ENCODE results near the gene HNRNPUL1. TPM values are rescaled to one million over a fixed set of nuclear protein-coding genes. Genes with fewer than 3 reads are reported as not detected.

Gene HNRNPUL1
- total and polyA plus RNA-seq, 3 donors from 2014 or later = 192 to 230 (median 197) TPM

Small RNAs within 50 kb of the gene (small RNA-seq; reads per million reads assigned to genes)
- gene RN7SL34P = 0 reads per million in 2 donors

Other genes starting within 250 kb of the HNRNPUL1 start
- gene CYP2A13, start 175.9 kb upstream of the HNRNPUL1 start, total RNA-seq = under 1 TPM; 0.31 to 0.39 TPM
- gene CYP2A13, start 175.9 kb upstream of the HNRNPUL1 start, polyA plus RNA-seq (ENCODE audit: insufficient read depth, low read depth, low replicate concordance) = 0.18 TPM
- gene CYP2F1, start 149.9 kb upstream of the HNRNPUL1 start, total RNA-seq = 1 to 10 TPM; 1.7 to 2.5 TPM
- 4.1 TPM for gene CYP2F1, start 149.9 kb upstream of the HNRNPUL1 start, polyA plus RNA-seq (ENCODE audit: insufficient read depth, low read depth, low replicate concordance)
- 1 to 10 TPM; 1.4 to 2.0 TPM for gene CYP2S1, start 71.2 kb upstream of the HNRNPUL1 start, total RNA-seq
- 1.6 TPM for gene CYP2S1, start 71.2 kb upstream of the HNRNPUL1 start, polyA plus RNA-seq (ENCODE audit: insufficient read depth, low read depth, low replicate concordance)
- 100 to 1,000 TPM in 1 of 2 donors, 10 to 100 TPM in 1; 98.2 to 150 TPM for gene AXL, start 45.1 kb upstream of the HNRNPUL1 start, total RNA-seq
- gene AXL, start 45.1 kb upstream of the HNRNPUL1 start, polyA plus RNA-seq (ENCODE audit: insufficient read depth, low read depth, low replicate concordance) = 56.0 TPM
- 10 to 100 TPM; 36.2 to 40.2 TPM for gene CCDC97, start 45.8 kb downstream of the HNRNPUL1 start, total RNA-seq
- gene CCDC97, start 45.8 kb downstream of the HNRNPUL1 start, polyA plus RNA-seq (ENCODE audit: insufficient read depth, low read depth, low replicate concordance) = 57.8 TPM
- gene TGFB1, start 89.5 kb downstream of the HNRNPUL1 start, total RNA-seq = 10 to 100 TPM; 12.7 to 17.0 TPM
- 19.8 TPM for gene TGFB1, start 89.5 kb downstream of the HNRNPUL1 start, polyA plus RNA-seq (ENCODE audit: insufficient read depth, low read depth, low replicate concordance)
- gene B9D2, start 99.8 kb downstream of the HNRNPUL1 start, total RNA-seq = 10 to 100 TPM in 1 of 2 donors, 1 to 10 TPM in 1; 6.7 to 13.5 TPM
- gene B9D2, start 99.8 kb downstream of the HNRNPUL1 start, polyA plus RNA-seq (ENCODE audit: insufficient read depth, low read depth, low replicate concordance) = 14.6 TPM
- gene TMEM91, start 112.2 kb downstream of the HNRNPUL1 start, total RNA-seq = 10 to 100 TPM; 17.0 to 32.9 TPM
- gene TMEM91, start 112.2 kb downstream of the HNRNPUL1 start, polyA plus RNA-seq (ENCODE audit: insufficient read depth, low read depth, low replicate concordance) = 33.2 TPM
- 10 to 100 TPM; 19.1 to 23.8 TPM for gene EXOSC5, start 133.0 kb downstream of the HNRNPUL1 start, total RNA-seq
- gene EXOSC5, start 133.0 kb downstream of the HNRNPUL1 start, polyA plus RNA-seq (ENCODE audit: insufficient read depth, low read depth, low replicate concordance) = 28.0 TPM
- gene BCKDHA, start 133.4 kb downstream of the HNRNPUL1 start, total RNA-seq = 10 to 100 TPM; 80.8 to 81.3 TPM
- gene BCKDHA, start 133.4 kb downstream of the HNRNPUL1 start, polyA plus RNA-seq (ENCODE audit: insufficient read depth, low read depth, low replicate concordance) = 53.1 TPM
- 1 to 10 TPM; 1.0 to 1.2 TPM for gene B3GNT8, start 163.0 kb downstream of the HNRNPUL1 start, total RNA-seq
- gene B3GNT8, start 163.0 kb downstream of the HNRNPUL1 start, polyA plus RNA-seq (ENCODE audit: insufficient read depth, low read depth, low replicate concordance) = 1.3 TPM
- gene DMAC2, start 175.5 kb downstream of the HNRNPUL1 start, total RNA-seq = 10 to 100 TPM; 26.7 to 35.8 TPM
- gene DMAC2, start 175.5 kb downstream of the HNRNPUL1 start, polyA plus RNA-seq (ENCODE audit: insufficient read depth, low read depth, low replicate concordance) = 24.6 TPM
- gene ERICH4, start 178.8 kb downstream of the HNRNPUL1 start, total RNA-seq = 1 to 10 TPM in 1 of 2 donors, not detected in 1; 1.8 TPM
- gene ERICH4, start 178.8 kb downstream of the HNRNPUL1 start, polyA plus RNA-seq (ENCODE audit: insufficient read depth, low read depth, low replicate concordance) = 0.61 TPM